HG03439 (cell line): ENCODE results near the gene EXD3.
"Not testable (repeated sequence)": the region's sequence is repeated elsewhere in the genome, so short reads cannot be mapped to it uniquely, and the experiment has no call there.

Experiments used
- ATAC-seq: cut with Tn5 transposase; IDR thresholded peaks from one replicate; pipeline ENCODE4 v1.9.1; 2021; ENCODE audit warnings: mild to moderate bottlenecking, moderate library complexity; ENCODE audit not compliant: unreplicated experiment

EXD3 gene

GRCh38 chr9:137383081-137383783 lies 39.7 kb downstream of the EXD3 start:
- no peak for ATAC-seq

- no peak for ATAC-seq
Measured at GRCh38 chr9:137382444-137383080, 40.4 kb downstream of the EXD3 start.

GRCh38 chr9:137381501-137382443 lies 41.2 kb downstream of the EXD3 start:
- no peak for ATAC-seq

GRCh38 chr9:137380606-137381005 lies 42.4 kb downstream of the EXD3 start:
- ATAC-seq: no peak

- no peak for ATAC-seq
Measured at GRCh38 chr9:137380171-137380570, 42.8 kb downstream of the EXD3 start.

- no peak for ATAC-seq
Measured at GRCh38 chr9:137379761-137380161, 43.2 kb downstream of the EXD3 start.

- ATAC-seq: not testable (repeated sequence)
Measured at GRCh38 chr9:137378688-137379410, 44.1 kb downstream of the EXD3 start.

- ATAC-seq: no peak
Measured at GRCh38 chr9:137376386-137376785, 46.6 kb downstream of the EXD3 start.

GRCh38 chr9:137375321-137376058 lies 47.5 kb downstream of the EXD3 start:
- ATAC-seq: no peak

GRCh38 chr9:137374131-137374845 lies 48.7 kb downstream of the EXD3 start:
- no peak for ATAC-seq

GRCh38 chr9:137373611-137373980 lies 49.4 kb downstream of the EXD3 start:
- no peak for ATAC-seq

GRCh38 chr9:137372693-137373610 lies 50.0 kb downstream of the EXD3 start:
- ATAC-seq: no peak

- no peak for ATAC-seq
Measured at GRCh38 chr9:137371946-137372651, 50.9 kb downstream of the EXD3 start.

GRCh38 chr9:137371521-137371941 lies 51.4 kb downstream of the EXD3 start:
- ATAC-seq: no peak

- ATAC-seq: no peak
Measured at GRCh38 chr9:137370865-137371520, 52.0 kb downstream of the EXD3 start.

- no peak for ATAC-seq
Measured at GRCh38 chr9:137369911-137370764, 52.8 kb downstream of the EXD3 start.
